A673 (cell line): ENCODE results near the gene PIAS4. TPM values are rescaled to one million over a fixed set of nuclear protein-coding genes. Genes with fewer than 3 reads are reported as not detected.

Experiments used
- BruUV-seq: library from RNA; stranded (reverse); fragments of 400-500 nt; replicated peaks from 2 replicates; lab custom pipeline; 2021; lab: Mats Ljungman, UMichigan
- CTCF ChIA-PET: fragments of 300-600 bp; sonication (Branson Sonifier 250); formaldehyde crosslinking; loops from one replicate; lab custom pipeline; 2022; ENCODE audit warnings: antibody characterized with exemption; lab: Charles Lee
- POLR2A ChIA-PET: fragments of 300-600 bp; sonication (Branson Sonifier 250); formaldehyde crosslinking; loops from one replicate; lab custom pipeline; 2022; ENCODE audit warnings: antibody characterized with exemption; ENCODE audit not compliant: low non-redundant PET; lab: Charles Lee
- DNase-seq: peaks from one replicate; pipeline ENCODE4 v3.0.0-alpha.2; 2015; ENCODE audit warnings: low spot score
- H3K27ac ChIP-seq: fragments of 200-600 bp; sonication (generic); 2 replicates; pipeline ENCODE4 v1.5.1; 2016; ENCODE audit warnings: mixed run types, low read depth, mild to moderate bottlenecking, mixed read lengths, antibody characterized with exemption, low read length; ENCODE audit not compliant: poor library complexity, severe bottlenecking
- H3K27me3 ChIP-seq: fragments of 200-600 bp; sonication (generic); replicated peaks from 2 replicates; pipeline ENCODE4 v1.6.1; 2017; ENCODE audit warnings: mixed run types, low read depth, mild to moderate bottlenecking, mixed read lengths, antibody characterized with exemption, low read length; ENCODE audit not compliant: insufficient read depth, poor library complexity
- H3K36me3 ChIP-seq: fragments of 200-600 bp; sonication (generic); 2 replicates; pipeline ENCODE4 v1.6.1; 2016; ENCODE audit warnings: mixed run types, mild to moderate bottlenecking, mixed read lengths, antibody characterized with exemption, low read length; ENCODE audit not compliant: insufficient read depth, poor library complexity, severe bottlenecking
- H3K4me1 ChIP-seq: fragments of 200-600 bp; sonication (generic); 2 replicates; pipeline ENCODE4 v1.6.1; 2017; ENCODE audit warnings: mixed run types, mild to moderate bottlenecking, mixed read lengths, antibody characterized with exemption, low read length; ENCODE audit not compliant: insufficient read depth, poor library complexity, severe bottlenecking
- H3K4me3 ChIP-seq: fragments of 200-600 bp; sonication (generic); 2 replicates; pipeline ENCODE4 v1.5.1; 2016; ENCODE audit warnings: low read depth, mixed run types, mild to moderate bottlenecking, mixed read lengths, low read length; ENCODE audit not compliant: poor library complexity, severe bottlenecking
- H3K9me3 ChIP-seq: fragments of 200-600 bp; sonication (generic); 2 replicates; pipeline ENCODE4 v1.6.1; 2016; ENCODE audit warnings: mixed run types, low read depth, mild to moderate bottlenecking, mixed read lengths, antibody characterized with exemption, low read length; ENCODE audit not compliant: poor library complexity, severe bottlenecking
- EZH2 ChIP-seq: fragments of 200-600 bp; sonication (generic); IDR thresholded peaks from 2 replicates; pipeline ENCODE4 v1.6.1; 2017; ENCODE audit warnings: borderline replicate concordance, low read depth, mild to moderate bottlenecking, mixed read lengths, antibody characterized with exemption, low read length; ENCODE audit not compliant: poor library complexity, severe bottlenecking
- intact Hi-C: fragments of 100-400 bp; cut with micrococcal nuclease; formaldehyde crosslinking; loops from one replicate; pipeline ENCODE4 v1.10.0; 2022; ENCODE audit not compliant: unreplicated experiment
- total RNA-seq: library from RNA; stranded (reverse); gene quantifications from 2 replicates; pipeline ENCODE4 v1.2.3, GENCODE V29; 2021
- TF ChIP-seq, protein P1 (sequence below): fragments of 300-800, 200-600 bp; sonication (generic); conservative IDR thresholded peaks from 2 replicates; pipeline ENCODE4 v1.5.1; 2017; ENCODE audit warnings: low read depth, mild to moderate bottlenecking, antibody characterized with exemption, low read length, moderate library complexity, mixed read lengths

Gene PIAS4
- total RNA-seq, 1 experiment from 2014 or later, result 59.1 TPM

DNA sequence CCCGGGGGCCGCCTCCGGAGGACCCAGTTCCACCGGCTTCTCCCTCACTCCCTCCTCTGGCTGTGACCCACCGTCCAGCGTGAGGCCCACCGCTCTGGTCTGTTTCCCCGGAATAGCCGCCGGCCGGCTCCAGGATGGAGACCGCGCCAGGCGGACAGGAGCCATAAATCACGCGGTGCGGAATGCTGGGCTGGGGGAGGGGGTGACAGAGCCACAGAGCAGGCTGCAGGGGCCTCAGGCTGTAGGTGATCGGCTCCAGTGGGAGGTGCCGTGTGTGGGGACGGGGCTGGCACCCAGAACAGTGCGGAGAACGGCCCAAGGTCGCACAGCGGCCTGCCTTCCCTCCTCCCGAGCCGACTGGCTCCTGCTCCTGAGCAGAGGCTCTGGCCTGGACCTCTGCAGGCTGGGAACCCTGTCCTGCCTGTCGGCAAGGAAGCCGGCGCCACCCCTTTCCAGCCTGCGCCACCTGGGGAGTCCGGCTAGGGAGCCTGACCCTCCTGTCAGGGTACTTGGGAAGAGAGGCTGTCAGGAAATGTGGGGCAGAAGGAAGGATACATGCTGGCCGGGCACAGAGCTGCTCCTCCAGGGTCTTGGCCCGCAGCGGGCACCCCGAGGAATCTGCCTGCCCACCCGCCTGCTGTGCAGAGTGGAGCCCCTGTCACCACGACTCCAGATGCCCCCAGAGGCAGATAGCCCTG lies 8.3 kb downstream of the PIAS4 start:
- no TSS peak for BruUV-seq
- TF ChIP-seq, protein P1, sequence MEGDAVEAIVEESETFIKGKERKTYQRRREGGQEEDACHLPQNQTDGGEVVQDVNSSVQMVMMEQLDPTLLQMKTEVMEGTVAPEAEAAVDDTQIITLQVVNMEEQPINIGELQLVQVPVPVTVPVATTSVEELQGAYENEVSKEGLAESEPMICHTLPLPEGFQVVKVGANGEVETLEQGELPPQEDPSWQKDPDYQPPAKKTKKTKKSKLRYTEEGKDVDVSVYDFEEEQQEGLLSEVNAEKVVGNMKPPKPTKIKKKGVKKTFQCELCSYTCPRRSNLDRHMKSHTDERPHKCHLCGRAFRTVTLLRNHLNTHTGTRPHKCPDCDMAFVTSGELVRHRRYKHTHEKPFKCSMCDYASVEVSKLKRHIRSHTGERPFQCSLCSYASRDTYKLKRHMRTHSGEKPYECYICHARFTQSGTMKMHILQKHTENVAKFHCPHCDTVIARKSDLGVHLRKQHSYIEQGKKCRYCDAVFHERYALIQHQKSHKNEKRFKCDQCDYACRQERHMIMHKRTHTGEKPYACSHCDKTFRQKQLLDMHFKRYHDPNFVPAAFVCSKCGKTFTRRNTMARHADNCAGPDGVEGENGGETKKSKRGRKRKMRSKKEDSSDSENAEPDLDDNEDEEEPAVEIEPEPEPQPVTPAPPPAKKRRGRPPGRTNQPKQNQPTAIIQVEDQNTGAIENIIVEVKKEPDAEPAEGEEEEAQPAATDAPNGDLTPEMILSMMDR, result no peak
- Histone ChIP-seq H3K4me3 (no peak overlapping the region), H3K36me3 (peaks cover 28% of the 10 kb centered on the region), H3K27ac (no peak overlapping the region), H3K9me3 (no peaks in the 10 kb centered on the region), H3K27me3 (no peaks in the 10 kb centered on the region), H3K4me1 (peaks cover 10% of the 10 kb centered on the region)
- no peak for DNase-seq
- ChIA-PET CTCF (no interaction called here), POLR2A (no interaction called here)
- intact Hi-C loops, result no loop called here

DNA sequence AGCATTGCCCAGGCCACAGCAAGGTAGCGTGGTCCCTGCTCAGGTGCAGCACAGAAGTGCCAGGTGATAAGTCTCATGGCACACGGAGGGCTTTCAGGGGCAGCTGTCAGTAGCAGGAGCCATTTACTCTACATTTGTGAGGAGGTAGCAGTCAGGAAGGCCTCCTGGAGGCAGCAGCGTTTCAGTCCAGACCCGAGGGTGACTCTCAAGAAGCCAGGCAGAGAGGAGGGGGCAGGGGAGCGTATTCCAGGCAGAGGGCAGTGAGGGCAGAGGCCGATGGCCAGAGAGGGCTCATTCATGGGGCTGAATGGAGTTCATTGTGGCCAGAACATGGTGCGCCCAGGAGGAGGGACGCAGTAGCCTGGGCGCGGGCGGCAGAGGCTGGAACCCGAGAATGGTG lies 8.9 kb downstream of the PIAS4 start:
- DNase-seq, result no peak
- H3K36me3 ChIP-seq, result peaks cover 32% of the 10 kb centered on the region
- peaks cover 10% of the 10 kb centered on the region for H3K4me1 ChIP-seq
- TF ChIP-seq, protein P1, result no peak
- no peak for TF ChIP-seq EZH2
- no peak overlapping the region for H3K4me3 ChIP-seq
- intact Hi-C loops, result no loop called here
- CTCF ChIA-PET, result no interaction called here
- POLR2A ChIA-PET, result no interaction called here
- no peaks in the 10 kb centered on the region for H3K9me3 ChIP-seq
- no peaks in the 10 kb centered on the region for H3K27me3 ChIP-seq
- no TSS peak for BruUV-seq
- H3K27ac ChIP-seq, result no peak overlapping the region

DNA sequence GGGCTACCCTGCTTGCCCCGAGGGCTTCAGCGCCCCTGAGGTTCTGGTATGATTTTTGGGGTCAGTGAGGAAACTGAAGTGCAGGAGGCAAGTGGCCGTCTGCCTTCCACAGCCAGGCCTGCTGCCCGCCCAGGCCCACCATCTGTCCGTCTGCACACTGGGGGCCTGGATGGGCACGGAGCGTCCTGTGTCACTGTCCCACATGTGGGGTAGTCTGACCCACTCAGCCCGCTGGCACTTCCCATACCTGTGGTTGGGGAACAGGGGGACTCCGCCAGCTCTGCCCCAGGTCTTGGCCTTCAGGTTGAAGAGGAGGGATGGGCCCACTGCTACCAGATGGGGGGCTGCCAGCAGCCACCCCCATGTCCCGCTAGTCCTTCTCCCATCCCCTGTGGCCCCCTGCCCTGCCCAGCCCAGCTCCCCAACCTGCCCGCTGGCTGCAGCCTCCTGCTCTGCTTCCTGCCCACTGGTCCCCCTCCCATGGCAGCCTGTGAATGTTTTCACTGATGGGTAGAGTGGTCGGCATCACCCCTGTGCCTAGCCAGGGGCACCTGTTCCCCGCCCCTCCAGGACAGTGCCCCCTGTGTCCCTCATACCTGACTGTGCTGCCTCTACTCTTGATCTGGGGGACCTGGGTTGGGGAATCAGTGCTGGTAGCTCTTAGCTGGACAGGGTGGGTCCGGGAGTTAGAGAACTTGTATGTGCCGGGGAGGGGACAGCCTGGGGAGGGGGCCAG lies 9.5 kb downstream of the PIAS4 start:
- H3K27me3 ChIP-seq, result no peaks in the 10 kb centered on the region
- no peak for DNase-seq
- TF ChIP-seq, protein P1, result no peak
- TF ChIP-seq EZH2, result no peak
- no TSS peak for BruUV-seq
- CTCF ChIA-PET, result no interaction called here
- no peak overlapping the region for H3K4me3 ChIP-seq
- H3K9me3 ChIP-seq, result no peaks in the 10 kb centered on the region
- H3K27ac ChIP-seq, result no peak overlapping the region
- intact Hi-C loops, result no loop called here
- H3K36me3 ChIP-seq, result peaks cover 38% of the 10 kb centered on the region
- POLR2A ChIA-PET, result no interaction called here
- peaks cover 10% of the 10 kb centered on the region for H3K4me1 ChIP-seq
